NT2/D1 (cell line): ENCODE results near the gene RAP1GAP.

Source experiments
- YY1 ChIP-seq: IDR thresholded peaks from 2 replicates; pipeline ENCODE4 v1.6.1; 2011; ENCODE audit not compliant: insufficient read length, insufficient read depth
- ZNF274 ChIP-seq: IDR thresholded peaks from 2 replicates; pipeline ENCODE4 v1.6.1; 2011; ENCODE audit warnings: mild to moderate bottlenecking, low read depth, low read length

DNA sequence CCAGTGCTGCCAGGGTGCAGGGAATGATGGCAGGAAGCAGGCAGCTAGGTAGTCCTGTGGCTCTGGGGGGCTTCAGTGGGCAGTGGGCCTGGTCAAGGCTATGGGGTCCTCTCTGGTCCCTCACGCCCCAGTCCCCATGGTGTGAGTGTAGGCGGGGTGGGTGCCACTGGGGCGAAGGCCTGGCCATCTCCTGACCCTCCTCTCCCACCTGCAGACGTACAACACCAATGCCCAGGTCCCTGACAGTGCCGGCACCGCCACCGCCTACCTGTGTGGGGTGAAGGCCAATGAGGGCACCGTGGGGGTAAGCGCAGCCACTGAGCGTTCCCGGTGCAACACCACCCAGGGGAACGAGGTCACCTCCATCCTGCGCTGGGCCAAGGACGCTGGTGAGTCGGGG lies 106.3 kb downstream of the RAP1GAP start:
- TF ChIP-seq ZNF274 (no peak), YY1 (no peak)
